GM19351 (cell line): ENCODE results near the gene THSD4.

Source experiments
- ATAC-seq: cut with Tn5 transposase; IDR thresholded peaks from one replicate; pipeline ENCODE4 v1.9.1; 2021; ENCODE audit warnings: mild to moderate bottlenecking, moderate library complexity; ENCODE audit not compliant: unreplicated experiment

THSD4 gene

DNA sequence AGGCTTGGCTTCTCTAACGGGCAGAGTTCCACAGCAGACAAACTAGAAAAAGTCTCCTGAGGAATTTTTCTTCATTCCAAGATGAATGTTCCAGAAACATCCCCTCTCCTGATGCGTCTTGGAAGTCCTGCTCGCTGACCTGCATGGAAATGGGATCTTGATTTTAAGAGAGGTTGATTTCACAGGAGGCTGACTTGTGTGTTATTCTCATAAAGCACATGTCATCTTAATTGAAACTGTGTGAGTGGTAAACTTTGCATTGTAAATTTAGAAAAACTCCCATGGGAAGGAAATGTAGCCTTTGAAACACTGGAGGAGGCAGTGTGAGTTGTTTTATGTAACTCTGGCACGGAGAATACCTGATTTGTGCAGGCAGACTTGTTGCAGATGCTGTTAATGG lies 357.3 kb downstream of the THSD4 start:
- ATAC-seq: no peak

DNA sequence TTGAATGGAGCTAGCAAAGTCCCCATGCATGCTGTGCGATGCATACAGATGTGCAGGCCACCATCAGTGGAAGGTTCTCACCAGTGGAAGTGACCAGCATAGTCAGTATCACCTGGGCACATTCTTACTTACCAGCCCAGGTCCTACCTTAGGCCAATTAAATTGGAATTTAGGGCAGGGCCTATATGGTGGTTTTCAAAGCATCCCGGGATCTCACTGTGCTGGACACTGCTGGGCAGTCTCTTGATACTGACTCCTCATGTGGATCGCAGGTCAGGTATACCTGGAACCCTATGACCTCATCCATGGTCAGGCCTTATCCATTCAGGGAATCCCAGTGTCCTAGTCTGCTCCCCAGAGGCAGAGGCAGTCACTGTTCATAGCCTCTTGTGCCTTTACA lies 358.5 kb downstream of the THSD4 start:
- ATAC-seq: no peak

DNA sequence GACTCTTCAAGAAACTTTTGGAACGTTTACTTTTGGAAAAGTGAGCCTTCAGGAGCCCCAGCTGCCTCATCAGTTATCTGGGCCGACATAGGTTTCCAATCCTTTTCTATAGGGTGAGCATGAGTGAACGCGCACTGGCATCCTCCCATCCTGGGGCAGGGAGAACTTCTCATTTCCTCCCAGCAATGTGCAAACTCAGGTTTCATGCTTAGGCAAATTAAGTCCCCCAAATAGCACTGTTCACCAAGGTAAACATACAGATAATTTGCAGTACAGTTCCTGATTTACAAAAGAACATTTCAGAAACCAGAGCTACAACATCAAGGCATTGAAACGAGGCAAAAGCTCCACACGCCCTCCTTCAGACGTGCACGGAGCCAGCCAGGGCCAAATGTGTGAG lies 361.6 kb downstream of the THSD4 start:
- no peak for ATAC-seq

DNA sequence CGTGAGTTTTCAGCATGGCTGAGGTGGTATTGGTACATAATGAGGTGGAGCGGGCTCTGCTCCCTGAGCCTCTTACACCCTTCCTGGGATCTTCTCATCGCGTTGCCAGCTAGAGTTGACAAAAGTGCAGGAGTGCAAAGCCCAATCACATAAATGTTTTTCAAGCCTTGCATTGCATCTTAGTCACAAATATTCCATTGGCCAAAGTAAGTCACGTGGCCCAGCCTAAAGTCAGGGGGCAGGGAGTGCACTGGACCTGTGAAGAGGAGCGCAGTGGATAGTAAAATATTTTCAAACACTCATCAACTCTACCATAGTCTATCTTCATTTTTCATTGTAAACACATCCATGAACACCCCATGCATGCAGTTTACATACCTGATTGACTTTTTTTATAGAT lies 365.3 kb downstream of the THSD4 start:
- no peak for ATAC-seq

DNA sequence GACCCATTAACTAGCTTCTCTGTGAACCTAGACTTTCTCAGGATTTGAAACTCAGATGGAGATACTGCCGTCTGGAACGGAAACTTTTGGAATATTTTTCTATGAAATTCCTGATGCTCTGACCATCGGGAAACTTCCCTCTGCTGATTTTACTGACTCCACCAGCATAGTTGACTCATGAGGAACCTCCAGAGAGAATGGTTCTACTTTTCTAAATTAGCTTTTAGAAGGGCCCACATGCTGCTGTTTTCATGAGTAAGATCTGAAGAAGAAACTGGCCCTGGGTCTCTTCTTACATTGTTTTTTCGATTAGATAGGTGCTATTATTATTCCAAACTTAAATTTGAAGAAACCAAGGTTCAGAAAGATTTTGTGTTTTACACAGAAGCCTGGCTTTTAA lies 368.8 kb downstream of the THSD4 start:
- no peak for ATAC-seq

DNA sequence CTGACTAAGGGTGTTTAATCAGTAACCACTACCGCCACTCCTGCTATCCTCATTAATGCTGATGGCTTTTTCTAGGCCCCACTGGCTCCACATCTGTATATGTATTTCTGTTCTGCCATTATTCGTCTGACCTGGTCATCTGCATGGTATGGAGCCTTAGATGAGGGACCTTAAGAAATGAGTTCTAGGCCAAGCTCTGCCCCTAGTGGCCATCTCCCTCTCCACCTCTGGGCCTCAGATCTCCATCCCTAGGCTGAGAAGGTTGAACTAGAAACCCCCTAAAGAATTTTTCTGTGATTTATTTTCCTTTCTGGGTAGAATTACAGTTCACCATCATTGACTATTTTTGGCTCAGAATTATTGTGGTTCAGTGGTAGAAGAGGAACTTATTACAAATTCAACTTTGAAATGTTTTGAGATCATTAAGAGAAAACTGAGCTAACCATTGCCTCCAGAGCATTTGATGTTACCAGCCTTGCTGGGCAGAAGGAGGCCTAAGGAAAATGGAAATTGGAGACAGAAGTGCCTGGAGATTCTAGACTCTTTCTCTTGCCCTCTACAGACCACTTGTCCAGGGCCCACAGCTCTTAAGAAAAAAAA lies 369.9 kb downstream of the THSD4 start:
- ATAC-seq: no peak

DNA sequence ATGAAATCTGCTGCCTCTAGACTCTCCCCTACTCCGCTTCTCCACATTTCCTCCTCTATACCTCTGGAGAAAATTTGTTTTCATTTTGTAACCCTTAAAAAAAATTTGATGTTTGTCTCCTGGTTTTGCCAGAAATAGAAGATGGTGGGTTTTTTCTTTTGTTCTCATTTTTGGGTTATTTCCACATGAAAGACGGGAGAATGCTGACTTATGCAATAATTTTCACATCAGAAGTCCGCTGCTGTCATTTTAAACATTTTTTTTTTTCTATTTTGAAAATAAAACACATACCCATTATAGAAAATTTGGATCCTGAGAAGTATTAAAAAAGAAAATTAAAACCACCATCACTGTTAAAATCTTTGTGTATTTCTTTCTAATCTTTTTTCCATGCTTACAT lies 374.3 kb downstream of the THSD4 start:
- no peak for ATAC-seq

DNA sequence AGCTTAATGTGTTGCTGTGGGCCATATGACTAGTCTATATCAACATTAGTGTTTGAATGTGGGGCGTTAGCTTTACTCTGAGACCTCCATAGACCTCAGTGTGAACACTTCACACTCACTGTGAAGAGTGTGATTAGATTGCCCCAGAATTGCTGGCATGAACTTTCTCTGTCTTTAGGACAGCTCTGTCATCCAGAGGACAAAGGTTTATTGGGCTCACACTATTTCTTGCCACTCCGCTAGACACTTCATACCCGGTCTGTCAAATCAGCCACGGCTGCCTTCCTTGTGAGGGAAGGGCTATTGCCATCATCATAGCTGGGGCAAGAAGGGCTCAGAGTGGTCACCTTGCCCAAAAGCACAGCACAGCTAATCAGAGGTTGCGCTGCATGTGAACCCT lies 378.3 kb downstream of the THSD4 start:
- ATAC-seq: no peak

DNA sequence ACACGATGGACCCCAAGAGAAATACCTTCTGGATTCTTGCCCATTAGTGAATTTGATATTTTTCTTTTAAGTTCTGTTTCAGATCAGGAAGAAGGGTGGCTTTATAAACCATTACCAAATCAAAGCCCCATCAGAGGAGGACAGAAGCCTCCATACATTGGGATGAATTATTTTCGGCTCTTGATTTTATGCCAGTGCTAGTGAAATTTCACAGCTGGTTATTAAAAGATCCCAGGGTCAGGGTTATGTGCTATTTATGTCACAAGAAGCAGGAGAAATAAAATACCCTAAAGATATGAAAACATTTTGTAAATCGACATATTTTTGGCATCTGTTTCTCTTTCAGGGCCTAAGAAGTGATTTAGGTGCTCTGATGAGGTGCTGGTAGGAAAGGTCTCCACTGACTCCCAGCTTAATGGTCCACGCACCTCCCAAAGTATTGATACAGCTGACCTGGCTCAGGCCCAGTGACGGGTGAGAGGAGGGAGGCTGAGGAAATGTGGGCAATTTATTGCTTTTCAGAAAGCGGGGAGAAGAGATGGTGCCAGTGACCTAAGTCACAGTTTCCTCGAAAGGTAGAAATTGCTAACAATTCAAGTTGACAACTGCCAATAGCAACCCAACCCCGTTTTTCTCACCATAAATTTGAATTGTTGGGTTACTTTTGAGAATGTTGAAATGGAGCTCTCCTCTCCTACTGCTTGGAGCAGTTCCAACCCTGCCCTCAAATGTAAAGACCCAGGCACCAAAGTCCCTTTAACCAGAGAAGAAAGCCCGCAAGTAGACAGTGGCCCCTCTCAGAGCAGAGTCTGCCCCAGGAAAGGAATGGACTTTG lies 379.5 kb downstream of the THSD4 start:
- no peak for ATAC-seq

DNA sequence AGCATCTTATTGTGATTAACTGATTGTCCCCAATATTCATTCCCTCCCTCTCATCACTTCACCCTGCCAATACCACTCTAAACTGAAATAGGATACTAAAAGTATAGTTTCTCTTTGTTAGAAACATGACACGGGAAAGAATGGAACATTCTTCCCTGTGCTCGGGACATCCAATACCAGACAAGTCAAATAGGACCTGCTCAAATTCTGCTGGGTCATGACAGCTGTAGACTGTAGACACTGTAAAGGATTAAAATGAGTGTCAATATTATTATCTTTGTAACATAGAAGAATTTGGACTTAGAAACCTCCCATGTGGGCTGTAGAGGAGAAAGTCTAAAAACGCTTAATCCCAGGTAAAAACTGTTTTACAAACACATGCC lies 380.1 kb downstream of the THSD4 start:
- no peak for ATAC-seq

DNA sequence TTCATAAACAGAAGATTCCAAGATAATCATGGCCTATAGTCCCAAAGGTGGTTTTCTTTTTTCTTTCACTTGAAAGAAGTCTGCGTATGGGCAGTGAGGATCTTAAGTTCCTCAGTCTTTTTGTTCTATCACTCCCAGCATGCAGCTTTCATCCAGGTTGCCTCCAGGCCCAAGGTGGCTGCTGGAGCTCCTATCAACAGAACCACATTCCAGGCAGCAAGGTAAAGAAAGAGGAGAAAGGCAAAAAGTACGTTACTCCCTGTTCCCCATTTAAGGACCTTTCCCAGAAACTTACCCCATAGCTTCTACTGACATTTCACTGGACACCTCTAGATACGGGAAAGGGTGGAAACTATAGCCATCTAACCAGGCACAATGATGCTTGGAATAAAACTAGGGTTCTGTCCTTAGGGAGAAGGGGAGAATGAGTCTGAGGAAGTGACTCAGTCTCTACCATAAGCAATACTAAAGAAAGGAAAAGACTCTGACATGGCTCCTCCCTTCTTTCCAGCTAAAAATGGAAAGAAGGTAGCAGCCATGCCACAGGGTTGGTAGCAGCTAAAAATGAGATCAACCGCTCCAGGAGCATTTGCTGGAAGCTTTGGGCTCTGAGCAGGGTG lies 381.2 kb downstream of the THSD4 start:
- ATAC-seq: no peak

DNA sequence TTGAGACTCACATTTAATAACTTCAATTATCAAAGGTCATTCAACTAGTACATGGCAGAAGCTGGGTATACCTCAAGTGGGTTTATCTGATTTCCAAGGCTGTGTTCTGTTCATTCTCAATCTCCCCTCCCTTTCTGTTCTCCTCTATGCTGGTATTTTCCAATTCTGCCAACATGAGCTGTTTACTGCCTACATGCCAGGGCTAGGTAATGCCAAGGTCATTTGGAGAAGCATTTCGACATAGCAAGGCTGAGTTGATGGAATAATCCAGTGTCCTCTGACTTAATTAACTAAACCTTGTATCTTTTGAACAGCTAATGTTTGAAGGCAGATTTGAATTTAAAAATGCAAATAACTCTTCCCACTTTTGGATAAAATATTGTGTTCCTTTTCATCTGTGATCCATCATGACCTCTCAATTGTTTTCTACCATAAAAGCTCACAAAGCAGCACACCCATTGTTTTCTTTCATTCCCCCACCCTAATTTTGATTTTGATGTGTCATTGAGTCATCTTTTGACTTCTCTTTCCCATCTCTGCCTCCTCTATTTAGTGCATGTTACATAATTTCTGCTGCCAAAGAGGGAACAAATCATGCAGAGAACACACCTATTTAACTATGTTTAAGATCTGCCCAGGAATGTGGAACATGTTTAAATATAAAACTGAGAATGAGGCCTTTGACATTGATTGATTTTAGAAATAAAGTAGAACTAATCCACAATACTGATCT lies 386.2 kb downstream of the THSD4 start:
- no peak for ATAC-seq

DNA sequence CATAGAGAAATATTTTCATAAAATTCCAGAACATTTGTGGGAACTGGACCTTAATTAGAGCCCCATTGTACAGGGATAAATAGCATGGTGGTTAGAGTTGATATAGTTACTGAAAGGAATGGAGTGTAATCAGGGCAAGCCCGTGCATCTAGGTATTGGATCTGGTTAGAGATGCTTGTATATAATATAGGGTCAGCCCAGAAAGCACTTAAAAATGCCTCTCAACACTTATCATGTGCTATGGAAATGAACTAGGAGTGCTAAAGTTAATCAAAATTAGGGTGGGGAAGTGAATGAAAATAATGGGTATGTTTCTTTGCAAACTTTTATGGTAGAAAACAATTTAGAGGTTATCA lies 386.8 kb downstream of the THSD4 start:
- ATAC-seq: no peak

DNA sequence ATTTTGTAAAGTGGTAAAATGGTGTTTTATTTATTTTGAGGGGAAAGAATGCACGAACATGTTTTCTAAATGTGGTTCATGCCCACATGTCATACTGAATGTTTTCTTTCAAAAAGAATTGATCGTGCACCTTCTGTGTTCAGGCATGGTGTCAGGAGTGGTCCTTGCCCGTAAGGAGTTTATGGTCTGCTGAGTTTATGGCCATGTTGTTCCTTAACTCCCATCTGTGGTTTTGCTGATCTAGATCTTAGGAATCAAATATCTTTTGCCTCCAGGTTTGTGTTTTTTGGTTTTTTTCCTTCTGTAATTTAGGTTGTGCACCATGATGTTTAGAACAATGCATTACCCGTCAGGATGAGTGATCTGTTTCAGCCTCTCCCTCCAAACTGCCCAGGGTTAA lies 390.7 kb downstream of the THSD4 start:
- ATAC-seq: no peak

DNA sequence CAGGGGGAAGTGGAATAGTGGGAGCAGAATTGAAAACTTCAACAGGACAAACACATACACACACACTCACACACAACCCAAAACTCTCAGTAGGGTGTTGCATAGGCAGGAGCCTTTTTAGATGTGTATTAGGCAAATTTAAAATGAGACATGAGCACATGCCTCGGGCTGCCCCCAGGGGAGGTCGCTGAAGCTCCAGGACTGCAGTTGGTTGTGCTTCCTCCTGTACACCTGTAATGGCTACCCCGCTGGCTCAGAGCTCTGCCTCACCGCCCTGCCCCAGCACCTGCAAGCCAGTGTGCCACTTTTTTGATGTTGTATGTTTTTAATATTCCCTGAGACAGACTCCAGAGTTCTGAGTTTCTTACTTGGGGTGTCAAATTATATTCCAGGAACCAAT lies 391.7 kb downstream of the THSD4 start:
- no peak for ATAC-seq

DNA sequence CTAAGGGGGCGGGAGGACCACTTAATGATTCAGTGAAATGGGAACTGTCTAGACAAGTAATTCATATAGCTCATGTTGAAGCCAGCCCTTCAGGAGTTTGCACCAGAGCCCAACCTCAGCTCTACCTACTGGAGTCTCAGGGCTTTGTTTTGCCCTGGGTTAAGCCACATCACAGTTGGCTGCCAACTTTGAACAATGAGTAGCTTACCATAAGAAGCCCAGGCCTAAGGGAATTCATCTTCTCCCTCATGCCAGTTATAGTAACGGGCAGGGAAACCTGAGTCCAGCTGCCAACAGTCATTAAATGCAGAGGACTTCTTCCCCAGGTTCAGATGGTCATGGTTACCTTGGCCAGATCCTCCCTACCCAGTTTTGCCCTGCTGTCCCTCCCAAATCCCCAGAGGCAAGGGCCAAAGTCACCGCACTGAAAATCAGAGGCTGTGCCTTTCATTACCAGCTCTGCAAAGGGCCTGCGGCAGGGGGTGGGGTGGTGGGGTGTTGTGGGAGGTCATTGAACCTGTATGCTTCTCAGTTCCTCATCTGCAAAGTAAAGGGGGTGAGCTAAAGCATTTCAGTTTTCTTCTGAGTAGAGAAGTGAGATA lies 392.9 kb downstream of the THSD4 start:
- peak; percentile 94 for ATAC-seq

DNA sequence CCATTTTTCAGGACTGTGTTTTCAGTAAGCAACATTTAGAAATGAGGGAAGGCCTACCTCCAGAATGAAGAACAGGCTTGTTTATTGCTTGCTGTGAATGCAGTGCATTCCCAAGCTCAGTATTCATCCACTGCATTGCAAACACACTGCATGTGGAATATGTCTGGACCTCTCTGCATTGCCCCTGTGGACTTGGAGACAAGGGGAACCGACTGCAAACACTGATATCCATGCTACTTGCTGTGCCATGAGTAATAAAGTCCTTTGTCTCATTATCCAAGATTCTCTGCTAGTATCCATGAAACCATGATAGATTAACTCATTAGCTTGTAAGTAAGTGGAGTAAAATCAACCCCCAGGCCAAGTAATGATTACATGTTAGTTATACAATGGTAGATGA lies 393.9 kb downstream of the THSD4 start:
- ATAC-seq: no peak

DNA sequence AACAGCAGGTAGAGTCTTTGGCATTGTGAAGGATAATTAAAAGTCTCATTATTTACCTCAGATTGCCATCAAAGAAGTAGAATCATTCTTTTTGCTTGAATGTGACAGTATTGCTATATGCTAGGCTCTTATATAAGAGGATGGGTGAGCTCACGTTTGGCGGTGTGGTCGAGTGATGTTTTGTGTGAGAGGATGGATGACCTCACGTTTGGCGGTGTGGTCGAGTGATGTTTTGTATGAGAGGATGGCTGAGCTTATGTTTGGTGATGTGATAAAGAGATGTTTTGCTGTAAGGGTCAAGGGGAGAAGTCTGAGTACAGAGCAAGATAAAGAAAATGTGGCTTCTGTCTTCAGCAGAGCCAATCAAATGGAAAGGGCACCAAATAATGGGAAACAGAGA lies 395.5 kb downstream of the THSD4 start:
- no peak for ATAC-seq

DNA sequence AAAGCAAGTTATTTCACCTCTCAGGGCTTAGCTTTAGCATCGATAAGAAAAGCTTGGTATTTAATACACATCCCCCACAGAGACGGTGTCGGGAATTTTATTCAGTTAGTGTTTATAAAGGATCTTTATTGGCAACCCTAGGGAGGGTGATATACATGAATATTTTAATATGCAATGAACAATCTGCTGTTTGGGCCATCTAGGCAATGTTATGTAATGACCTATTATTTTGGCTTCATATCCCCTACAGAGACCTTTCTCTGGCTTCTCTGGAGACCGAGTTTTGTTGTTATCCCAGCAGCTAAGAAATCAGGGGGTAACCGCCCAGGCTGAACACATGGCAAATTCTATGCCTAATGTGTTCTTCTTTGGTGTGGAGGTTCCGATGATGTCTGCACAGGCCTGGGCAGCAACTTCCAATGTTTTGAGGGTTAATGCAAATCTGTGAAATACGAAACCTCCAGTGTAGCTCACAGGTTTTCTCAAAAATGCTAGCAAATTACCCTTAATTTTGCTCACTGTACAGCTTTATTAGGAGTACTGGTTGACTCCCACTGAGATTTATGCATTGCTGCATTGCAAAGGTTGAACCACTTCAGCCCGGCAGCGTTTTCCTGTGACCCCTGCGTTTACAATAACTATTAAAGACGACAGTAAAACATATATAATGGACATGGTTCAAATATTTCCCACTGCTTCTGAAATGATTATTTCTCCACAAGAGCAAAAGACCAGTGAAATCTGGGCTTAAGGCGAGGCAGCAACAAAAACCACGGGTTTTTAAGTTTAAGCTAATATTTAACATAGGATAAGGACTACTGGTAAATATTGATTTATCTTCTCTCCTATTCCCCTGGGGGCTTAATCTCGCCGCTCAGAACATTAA lies 396.8 kb downstream of the THSD4 start:
- ATAC-seq: no peak

DNA sequence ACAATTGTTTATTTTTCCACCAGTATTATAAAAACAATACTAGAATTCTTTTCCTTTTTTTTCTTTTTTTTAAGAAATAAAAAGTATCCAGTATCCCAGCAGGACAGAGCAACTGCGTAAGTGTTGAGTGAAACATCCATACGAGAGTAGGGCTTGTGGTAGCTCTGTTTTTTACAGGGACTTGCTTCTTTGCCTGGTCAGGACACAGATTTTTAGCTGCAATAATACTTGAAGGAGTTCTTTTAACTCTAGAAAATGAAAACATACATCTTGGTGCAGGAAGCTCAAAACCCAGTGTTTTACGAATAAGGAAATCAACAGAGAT lies 397.4 kb downstream of the THSD4 start:
- ATAC-seq: no peak
